ENCODE measurements around the gene FHOD3. TPM values are rescaled to one million over a fixed set of nuclear protein-coding genes. Genes with fewer than 3 reads are reported as not detected.

The FHOD3 gene
- total and polyA plus RNA-seq, 2 of the 4 experiments (the other 2 are of a cell fraction), result 14.6 to 16.0 TPM

DNA sequence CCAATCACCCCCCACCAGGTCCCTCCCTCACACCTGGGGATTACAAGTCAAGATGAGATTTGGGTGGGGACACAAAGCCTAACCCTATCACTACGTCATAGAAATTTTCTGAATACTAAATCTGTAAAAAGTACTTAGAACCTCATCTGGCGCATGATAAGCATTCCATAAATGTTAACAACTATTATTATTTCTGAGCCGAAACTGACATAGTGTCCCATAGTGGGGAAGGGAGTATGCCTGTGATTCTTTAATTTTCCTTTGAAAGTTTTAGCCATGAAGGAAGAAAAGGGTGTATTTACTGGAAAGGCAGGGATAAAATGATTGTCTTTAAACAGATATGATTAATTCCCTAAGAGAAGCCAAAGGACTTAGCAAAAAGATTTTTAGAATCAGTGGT lies 71.4 kb downstream of the FHOD3 start:
- H3K4ac ChIP-seq (ENCODE audit: low read depth, low read length), result no peak overlapping the region
- dilution Hi-C loops (cut with HindIII; ENCODE audit: low sequenced_read_pairs, unreplicated experiment) (no loop called here), intact Hi-C loops (cut with micrococcal nuclease) (no loop called here), in situ Hi-C loops (cut with MboI; ENCODE audit: low sequenced_read_pairs) (no loop called here)
- no peak overlapping the region for H2BK15ac ChIP-seq (ENCODE audit: low read depth, low read length)
- BruUV-seq (replicated peaks), result no TSS peak
- ChIA-PET POLR2A (ENCODE audit: unreplicated experiment) (no interaction called here), CTCF (interaction anchor here (0.6 kb wide), 1 partner anchor 366 kb away, joined by 3 read pairs; no protein-coding TSS in a partner anchor)
- H2BK120ac ChIP-seq (ENCODE audit: low read depth, low read length), result no peak overlapping the region
- no peak overlapping the region for H2BK20ac ChIP-seq (ENCODE audit: low read depth, low read length)
- DNase-seq (no peak), ATAC-seq (ENCODE audit: low read depth) (no peak)
- no peak overlapping the region for H3K9ac ChIP-seq (ENCODE audit: low read depth, low read length)
- no peak overlapping the region for H4K8ac ChIP-seq (ENCODE audit: low read depth in 2 of 2, low read length in 2 of 2)
- no peak overlapping the region for H4K5ac ChIP-seq (ENCODE audit: low read depth, low read length)
- H3K56ac ChIP-seq (ENCODE audit: extremely low read depth, insufficient read depth, low read length), result no peak overlapping the region
- no peak overlapping the region for H2AK9ac ChIP-seq (replicated peaks; ENCODE audit: low read depth, low read length, poor library complexity)
- TF ChIP-seq MAZ (IDR thresholded peaks at IDR 0.05; ENCODE audit: borderline replicate concordance, low read depth, low read length) (no peak), MAFK (IDR thresholded peaks at IDR 0.05; ENCODE audit: low read depth, low read length) (no peak), RFX5 (IDR thresholded peaks at IDR 0.05; ENCODE audit: low read depth, low read length) (no peak), SMC3 (IDR thresholded peaks at IDR 0.05; ENCODE audit: low read depth, low read length) (no peak), FOS (IDR thresholded peaks at IDR 0.05; ENCODE audit: low read depth, low read length) (no peak), BHLHE40 (IDR thresholded peaks at IDR 0.05; ENCODE audit: low read depth, low read length) (no peak), MXI1 (IDR thresholded peaks at IDR 0.05; ENCODE audit: borderline replicate concordance, low read depth, low read length) (no peak), RCOR1 (IDR thresholded peaks at IDR 0.05; ENCODE audit: insufficient replicate concordance, low read length) (no peak), CEBPB (IDR thresholded peaks at IDR 0.05; ENCODE audit: low read depth, low read length) (no peak), CHD1 (IDR thresholded peaks at IDR 0.05; ENCODE audit: low read depth, low read length) (no peak), RAD21 (IDR thresholded peaks at IDR 0.05; ENCODE audit: low read length) (no peak)
- TF ChIP-seq, protein P1, sequence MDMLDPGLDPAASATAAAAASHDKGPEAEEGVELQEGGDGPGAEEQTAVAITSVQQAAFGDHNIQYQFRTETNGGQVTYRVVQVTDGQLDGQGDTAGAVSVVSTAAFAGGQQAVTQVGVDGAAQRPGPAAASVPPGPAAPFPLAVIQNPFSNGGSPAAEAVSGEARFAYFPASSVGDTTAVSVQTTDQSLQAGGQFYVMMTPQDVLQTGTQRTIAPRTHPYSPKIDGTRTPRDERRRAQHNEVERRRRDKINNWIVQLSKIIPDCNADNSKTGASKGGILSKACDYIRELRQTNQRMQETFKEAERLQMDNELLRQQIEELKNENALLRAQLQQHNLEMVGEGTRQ (IDR thresholded peaks at IDR 0.05; ENCODE audit: low read depth, low read length), result no peak
- TF ChIP-seq, protein P2, sequence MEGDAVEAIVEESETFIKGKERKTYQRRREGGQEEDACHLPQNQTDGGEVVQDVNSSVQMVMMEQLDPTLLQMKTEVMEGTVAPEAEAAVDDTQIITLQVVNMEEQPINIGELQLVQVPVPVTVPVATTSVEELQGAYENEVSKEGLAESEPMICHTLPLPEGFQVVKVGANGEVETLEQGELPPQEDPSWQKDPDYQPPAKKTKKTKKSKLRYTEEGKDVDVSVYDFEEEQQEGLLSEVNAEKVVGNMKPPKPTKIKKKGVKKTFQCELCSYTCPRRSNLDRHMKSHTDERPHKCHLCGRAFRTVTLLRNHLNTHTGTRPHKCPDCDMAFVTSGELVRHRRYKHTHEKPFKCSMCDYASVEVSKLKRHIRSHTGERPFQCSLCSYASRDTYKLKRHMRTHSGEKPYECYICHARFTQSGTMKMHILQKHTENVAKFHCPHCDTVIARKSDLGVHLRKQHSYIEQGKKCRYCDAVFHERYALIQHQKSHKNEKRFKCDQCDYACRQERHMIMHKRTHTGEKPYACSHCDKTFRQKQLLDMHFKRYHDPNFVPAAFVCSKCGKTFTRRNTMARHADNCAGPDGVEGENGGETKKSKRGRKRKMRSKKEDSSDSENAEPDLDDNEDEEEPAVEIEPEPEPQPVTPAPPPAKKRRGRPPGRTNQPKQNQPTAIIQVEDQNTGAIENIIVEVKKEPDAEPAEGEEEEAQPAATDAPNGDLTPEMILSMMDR (conservative IDR thresholded peaks at IDR 0.05; ENCODE audit: low read depth, low read length), result no peak
- H3K23ac ChIP-seq (ENCODE audit: low read depth, low read length), result no peak overlapping the region
- H3K79me1 ChIP-seq (ENCODE audit: low read depth in 1 of 2, low read length in 2 of 2), result peaks cover 0 to 5% of the 10 kb centered on the region in 2 experiments; a peak in 1 of 4 replicates
- H3K4me2 ChIP-seq (ENCODE audit: low read depth, low read length), result no peak overlapping the region
- H3K27me3 ChIP-seq (ENCODE audit: control insufficient read depth, insufficient read depth, low read length), result no peaks in the 10 kb centered on the region; the same call in 1 of the 2 replicates
- no peak overlapping the region for H3K18ac ChIP-seq (ENCODE audit: low read depth, low read length)
- no peak overlapping the region for H2BK5ac ChIP-seq (ENCODE audit: low read depth, low read length, poor library complexity, severe bottlenecking)
- H4K91ac ChIP-seq (ENCODE audit: insufficient read depth, low read depth, low read length), result no peak overlapping the region
- H4K20me1 ChIP-seq (ENCODE audit: insufficient read depth, low read length), result no peaks in the 10 kb centered on the region
- H3K9me3 ChIP-seq (ENCODE audit: control insufficient read depth, insufficient read depth, low read length), result no peaks in the 10 kb centered on the region
- H2AFZ ChIP-seq (replicated peaks; ENCODE audit: low read length, poor library complexity), result no peak overlapping the region
- peaks cover 5% of the 10 kb centered on the region; the same call in 1 of the 2 replicates for H3K4me1 ChIP-seq (ENCODE audit: control insufficient read depth, insufficient read depth, low read length)
- H2AK5ac ChIP-seq (ENCODE audit: low read depth, low read length), result no peak overlapping the region
- no CpG with 5 or more reads among the region's 3 CpGs for whole genome bisulfite sequencing, 2 experiments (ENCODE audit: extremely low coverage in 2 of 2, insufficient read length in 1 of 2)
- H3K14ac ChIP-seq (replicated peaks; ENCODE audit: low read depth, low read length), result no peak overlapping the region
- H3K9me1 ChIP-seq (ENCODE audit: insufficient read depth, low read length), result peaks cover 5% of the 10 kb centered on the region
- no peaks in the 10 kb centered on the region for H3K36me3 ChIP-seq (ENCODE audit: control insufficient read depth, insufficient read depth, low read length)
- H3K4me3 ChIP-seq (ENCODE audit: insufficient read depth, low read depth, low read length), result no peak overlapping the region
- no peak overlapping the region for H3K27ac ChIP-seq (ENCODE audit: insufficient read depth, low read length)

Measured in IMR-90 (cell line).